Heart left ventricle (tissue), 16 donors: ENCODE data around the gene RASGRP1. TPM values are rescaled to one million over a fixed set of nuclear protein-coding genes. Genes with fewer than 3 reads are reported as not detected.

ENCODE experiments used
- ATAC-seq, 4 donors: fragments of 200-7000 bp; cut with Tn5 transposase; one replicate each; pipeline ENCODE4 v1.9.1; 2020 to 2022; ENCODE audit warnings: moderate library complexity in 4 of 4, mild to moderate bottlenecking in 3 of 4, moderate number of reproducible peaks in 1 of 4
- DNase-seq, 5 donors: peaks; one replicate each; pipeline ENCODE4 v3.0.0-alpha.2; 2020
- H3K27ac ChIP-seq, 12 donors: fragments of 200-600 bp; sonication (generic) in 4 of 12; one replicate each; pipeline versions ENCODE4 v1.5.0 to v1.8.0; 2016 to 2022; ENCODE audit warnings: mild to moderate bottlenecking in 2 of 12
- H3K27me3 ChIP-seq, 9 donors: fragments of 200-600 bp; sonication (generic) in 2 of 9; one replicate each; pipeline versions ENCODE4 v1.5.1 to v1.8.0; 2016 to 2022; ENCODE audit warnings: mild to moderate bottlenecking in 3 of 9
- H3K36me3 ChIP-seq, 9 donors: fragments of 200-600 bp; sonication (generic) in 2 of 9; one replicate each; pipeline versions ENCODE4 v1.5.0 to v1.8.0; 2018 to 2022; ENCODE audit warnings: mild to moderate bottlenecking in 2 of 9
- H3K4me1 ChIP-seq, 12 donors: fragments of 200-600 bp; sonication (generic) in 4 of 12; one replicate each; pipeline versions ENCODE4 v1.5.0 to v1.8.0; 2016 to 2022; ENCODE audit warnings: mild to moderate bottlenecking in 3 of 12
- H3K4me3 ChIP-seq, 12 donors: fragments of 200-600 bp; sonication (generic) in 4 of 12; one replicate each; pipeline versions ENCODE4 v1.5.0 to v1.8.0; 2017 to 2022; ENCODE audit warnings: mild to moderate bottlenecking in 9 of 12, moderate library complexity in 4 of 12
- H3K9me3 ChIP-seq, 12 donors: fragments of 200-600 bp; sonication (generic) in 4 of 12; one replicate each; pipeline versions ENCODE4 v1.5.0 to v1.8.0; 2016 to 2022; ENCODE audit warnings: mild to moderate bottlenecking in 1 of 12
- CTCF ChIP-seq, 12 donors: fragments of 200-600 bp; sonication (generic) in 4 of 12; IDR thresholded peaks; one replicate each; pipeline versions ENCODE4 v1.5.0 to v1.8.0; 2018 to 2022; ENCODE audit warnings: antibody characterized with exemption in 12 of 12, mild to moderate bottlenecking in 5 of 12
- POLR2A ChIP-seq, 2 donors: fragments of 450-650 bp; IDR thresholded peaks; one replicate each; pipeline ENCODE4 v1.6.1; 2017; ENCODE audit warnings: antibody characterized with exemption in 2 of 2, mild to moderate bottlenecking in 2 of 2, moderate library complexity in 2 of 2
- WGBS, 4 donors: extraction: QIAGEN DNeasy Blood & Tissue Kit in 2 of 4; methylation state at CpG; one replicate each; pipeline versions ENCODE4 v1.1.5 to v1.1.7; 2013 to 2018; 5-methylcytosine and 5-hydroxymethylcytosine counted together
- intact Hi-C, 10 donors: fragments of 100-400 bp; cut with DNase I; formaldehyde crosslinking; loops; one replicate each; pipeline versions ENCODE4 v1.11.1 to v1.14.2; 2022
- polyA plus RNA-seq, 2 donors: library from polyadenylated mRNA; stranded (reverse); fragments of 200-250 nt; gene quantifications; one replicate each; pipeline ENCODE4 v1.2.3, GENCODE V29; 2013
- total RNA-seq, 9 donors: library from RNA; depleted of rRNA in 2 of 9; stranded (reverse); fragments of >200 nt in 2 of 9; fragmentation: NEBNext Ultra II Directional in 3 of 9; extraction: Animal tissue kit (Norgen Biotek cat#: 25700) in 3 of 9; gene quantifications; one replicate each; pipeline versions ENCODE4 v1.1.0 to v1.2.4, GENCODE V29; 2016 to 2023
- donor health status: ischemic (EF 13 %, LVEDD 7.1; RV severe dilation, severe dysfunction).
- donor health status: healthy with polysubstance abuse.
- donor health status: DM: no; HTN: yes; CAD: no.
- donor health status: DM: no; HTN: no; CAD: no.
- donor health status: ischemic (EF 25% LVEDD 6.9; RV normal size, moderate dysfunction).
- donor health status: ischemic (EF 25% LVEDD 5.7; RV mildly dilated, moderate dysfunction).
- donor health status: healthy.
- donor health status: DM: yes; HTN: yes; CAD: no.
- donor health status: ischemic (EF 35%, LVEDD 5.7; RV mildly dilated, moderate dysfunction).
- donor health status: nonischemic (EF 11% LVEDD 7.7; RV severe dilation, severe dysfunction).
- donor health status: DM: yes; HTN: yes; CAD: no.
- donor health status: PGD.
- donor health status: ischemic (EF 29% LVEDD 5.4; RV normal size, mild dysfunction).
- donor health status: nonischemic (EF 23%, LVEDD 6.1; RV moderate dilation, normal function).

RASGRP1 gene
- total and polyA plus RNA-seq, 11 donors: 0.03 to 5.5 (median 0.54) TPM; not detected in 1

- peak; percentile 87 to 94 (median 89) for DNase-seq
- H3K4me3 ChIP-seq: peak within 1 kb of the TSS; percentile 65 to 99 (median 82)
Observed at GRCh38 chr15:38453971-38454695, 110.5 kb downstream of the RASGRP1 start, which contains the start of gene FAM98B. FAM98B (plus strand) TSS chr15:38454127; CDS start chr15:38454162, 35 bp downstream.

DNA sequence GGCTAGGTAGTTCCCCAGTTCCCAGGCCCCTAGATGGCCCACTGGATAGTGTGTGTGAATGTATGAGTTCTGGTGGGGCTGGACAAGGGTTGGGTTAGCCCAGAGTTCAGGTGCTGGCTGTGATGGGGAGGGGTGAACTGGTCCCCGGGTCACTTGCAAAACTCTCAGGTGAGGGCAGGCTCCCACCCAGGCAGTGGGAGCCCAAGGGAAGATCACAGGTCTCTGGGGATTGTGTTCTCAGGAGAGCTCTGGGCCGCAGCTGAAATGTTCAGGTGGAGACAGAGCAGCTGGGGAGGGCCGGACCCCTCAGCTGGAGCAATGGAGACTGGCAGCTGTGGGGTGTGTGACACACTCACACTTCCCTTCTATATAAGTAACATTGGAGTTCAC is 123.5 kb downstream of the RASGRP1 start:
- TF ChIP-seq CTCF (IDR thresholded peaks at IDR 0.05): no peak
- TF ChIP-seq POLR2A (IDR thresholded peaks at IDR 0.05): no peak
- DNase-seq (no peak), ATAC-seq (peak in 1 of 4 donors; percentile 15)
- Histone ChIP-seq H3K27me3 (peaks cover 0 to 6% (median 0%) of the 10 kb centered on the region in 9 donors), H3K4me1 (peaks cover 0 to 8% (median 0%) of the 10 kb centered on the region in 12 donors), H3K27ac (no peak overlapping the region), H3K36me3 (no peaks in the 10 kb centered on the region), H3K4me3 (no peak overlapping the region), H3K9me3 (peaks cover 0 to 6% (median 0%) of the 10 kb centered on the region in 12 donors)
- 87 to 95% (median 92%) methylated on average over 2 to 3 of the region's 3 CpGs for WGBS, 4 donors
- intact Hi-C loops: loop anchor here (2.0 to 10.0 kb wide), 7 partner anchors 124 to 256 kb away; partner anchors contain the start of gene RASGRP1 (in 1 of the 10)

More at GRCh38 chr15:38453971-38454695, 110.5 kb downstream of the RASGRP1 start, which contains the start of gene FAM98B:
- Histone ChIP-seq H3K4me1 (peaks cover 0 to 22% (median 16%) of the 10 kb centered on the region in 12 donors), H3K27me3 (no peaks in the 10 kb centered on the region), H3K27ac (peak within 1 kb of the TSS; percentile 54 to 98 (median 92)), H3K36me3 (no peaks in the 10 kb centered on the region), H3K9me3 (no peaks in the 10 kb centered on the region)
- 0 to 1% (median 0%) methylated on average over 34 to 49 of the region's 49 CpGs for WGBS, 4 donors
- TF ChIP-seq POLR2A (IDR thresholded peaks at IDR 0.05) (peak in 1 of 2 donors; percentile 53), CTCF (IDR thresholded peaks at IDR 0.05) (peak in 1 of 12 donors; percentile 11)
- ATAC-seq: peak; percentile 93 to 99 (median 98)
- intact Hi-C loops: no loop called here

DNA sequence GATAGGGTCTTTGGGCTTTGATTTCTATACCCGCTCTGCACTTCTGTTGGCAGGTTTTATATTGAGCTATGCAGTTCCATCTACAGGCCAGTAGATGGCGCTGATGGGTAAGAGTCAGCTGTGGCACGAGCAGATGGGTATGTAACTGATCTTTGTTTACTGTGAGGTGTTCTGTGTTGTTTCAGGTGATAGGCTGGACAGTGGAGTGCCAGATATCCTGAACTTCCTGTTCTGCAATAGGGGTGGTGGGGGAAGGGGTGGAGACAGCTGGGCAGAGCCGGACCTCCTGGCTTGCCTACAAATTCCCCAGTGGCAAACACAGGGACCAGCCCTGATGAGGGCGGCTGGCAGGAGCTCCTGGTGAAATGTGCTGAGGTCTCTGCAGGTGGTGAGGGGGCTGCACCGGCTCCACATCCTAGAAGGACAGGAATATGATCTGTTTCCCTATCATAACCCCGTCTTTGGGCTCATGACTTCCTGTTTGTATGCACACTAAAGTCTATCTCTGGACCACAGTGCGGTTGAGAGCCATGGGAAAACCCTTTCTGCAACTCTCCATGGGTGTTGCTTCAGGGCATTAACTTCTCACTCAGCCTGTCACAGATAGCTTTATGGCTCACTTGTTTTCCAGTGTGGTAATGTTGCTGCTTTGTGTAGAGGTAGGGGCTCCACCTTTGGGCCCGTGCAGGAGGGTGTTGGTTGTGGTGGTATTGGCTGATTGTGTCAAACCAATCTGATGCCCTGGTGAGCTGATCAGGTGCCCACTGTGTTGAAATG is 124.1 kb downstream of the RASGRP1 start:
- peaks cover 0 to 8% (median 0%) of the 10 kb centered on the region in 12 donors for H3K4me1 ChIP-seq
- no peak for TF ChIP-seq POLR2A (IDR thresholded peaks at IDR 0.05)
- TF ChIP-seq CTCF (IDR thresholded peaks at IDR 0.05): peak; percentile 80 to 95 (median 92)
- peaks cover 0 to 6% (median 0%) of the 10 kb centered on the region in 12 donors for H3K9me3 ChIP-seq
- peaks cover 0 to 8% (median 0%) of the 10 kb centered on the region in 9 donors for H3K27me3 ChIP-seq
- no peak overlapping the region for H3K27ac ChIP-seq
- no peaks in the 10 kb centered on the region for H3K36me3 ChIP-seq
- intact Hi-C loops: loop anchor here (2.0 to 10.0 kb wide), 7 partner anchors 124 to 257 kb away; partner anchors contain the start of gene RASGRP1 (in 1 of the 10)
- WGBS, 4 donors: 17 to 33% (median 26%) methylated on average over 7 to 9 of the region's 9 CpGs
- DNase-seq: peak in 4 of 5 donors; percentile 16 to 30 (median 28)
- peak; percentile 55 to 82 (median 80) for ATAC-seq
- no peak overlapping the region for H3K4me3 ChIP-seq

Other genes with a start within 250 kb of the RASGRP1 start
- 10 to 100 TPM in 7 of 9 donors, 1 to 10 TPM in 2; 7.8 to 29.4 (median 23.3) TPM for gene FAM98B, start 110.7 kb downstream of the RASGRP1 start, total RNA-seq
- gene FAM98B, start 110.7 kb downstream of the RASGRP1 start, polyA plus RNA-seq: 10 to 100 TPM in 1 of 2 donors, 1 to 10 TPM in 1; 9.6 to 10.5 TPM